BJ (cell line): ENCODE results near the gene ZNF555. TPM values are rescaled to one million over a fixed set of nuclear protein-coding genes. Genes with fewer than 3 reads are reported as not detected.

ENCODE experiments used
- CTCF ChIA-PET: fragments of 350-600 bp; formaldehyde crosslinking; extraction: SDS; loops from one replicate; lab custom pipeline; 2021; ENCODE audit warnings: antibody characterized with exemption, inconsistent platforms; lab: Yijun Ruan, JAX
- POLR2A ChIA-PET: fragments of 300-600 bp; sonication (Branson Sonifier 250); formaldehyde crosslinking; extraction: SDS; loops from one replicate; lab custom pipeline; 2021; ENCODE audit warnings: antibody characterized with exemption; lab: Charles Lee
- DNase-seq: peaks from one replicate; pipeline ENCODE4 v3.0.0-alpha.2; 2011; ENCODE audit warnings: low read depth
- H3K27me3 ChIP-seq: 2 replicates; pipeline ENCODE4 v1.6.0; 2011; ENCODE audit warnings: low read length; ENCODE audit not compliant: control insufficient read depth, insufficient read depth
- H3K36me3 ChIP-seq: 2 replicates; pipeline ENCODE4 v1.5.1; 2011; ENCODE audit warnings: low read length; ENCODE audit not compliant: control insufficient read depth, insufficient read depth
- H3K4me3 ChIP-seq: 2 replicates; pipeline ENCODE4 v1.5.1; 2011; ENCODE audit warnings: low read depth, mild to moderate bottlenecking, control low read depth, low read length
- CTCF ChIP-seq: IDR thresholded peaks from 2 replicates; pipeline ENCODE4 v1.5.1; 2011; ENCODE audit warnings: low read depth, mild to moderate bottlenecking, control low read depth, inconsistent platforms, low read length, moderate library complexity; ENCODE audit not compliant: insufficient read depth
- polyA plus RNA-seq: library from polyadenylated mRNA; depleted of rRNA; stranded (reverse); fragments of >200 nt; gene quantifications from 2 replicates; pipeline ENCODE4 v1.2.3, GENCODE V29; 2011

Gene ZNF555
- polyA plus RNA-seq, 1 experiment: 3.0 TPM

- Histone ChIP-seq H3K27me3 (no peaks in the 10 kb centered on the region), H3K36me3 (peaks cover 27% of the 10 kb centered on the region), H3K4me3 (no peak overlapping the region)
- no peak for DNase-seq
- no peak for TF ChIP-seq CTCF
- POLR2A ChIA-PET: no interaction called here
- CTCF ChIA-PET: no interaction called here
Measured at GRCh38 chr19:2799273-2800020, 41.8 kb upstream of the ZNF555 start.

- Histone ChIP-seq H3K4me3 (no peak overlapping the region), H3K36me3 (peaks cover 22% of the 10 kb centered on the region), H3K27me3 (no peaks in the 10 kb centered on the region)
- TF ChIP-seq CTCF: no peak
- ChIA-PET CTCF (interaction anchor here (1.4 kb wide), 1 partner anchor 29 kb away, joined by 3 read pairs; no protein-coding TSS in a partner anchor), POLR2A (no interaction called here)
- DNase-seq: no peak
Measured at GRCh38 chr19:2800506-2800905, 40.8 kb upstream of the ZNF555 start.

GRCh38 chr19:2802826-2803225 lies 38.4 kb upstream of the ZNF555 start:
- CTCF ChIA-PET: interaction anchor here (1.2 to 2.4 kb wide), 2 partner anchors 17 to 18 kb away, joined by 4 to 9 read pairs; partner anchors contain the start of genes THOP1 and ZNF554
- Histone ChIP-seq H3K36me3 (peaks cover 20% of the 10 kb centered on the region), H3K4me3 (no peak overlapping the region), H3K27me3 (no peaks in the 10 kb centered on the region)
- POLR2A ChIA-PET: no interaction called here
- no peak for TF ChIP-seq CTCF
- DNase-seq: no peak

GRCh38 chr19:2803486-2804155 lies 37.7 kb upstream of the ZNF555 start:
- no peaks in the 10 kb centered on the region for H3K27me3 ChIP-seq
- no peak for TF ChIP-seq CTCF
- CTCF ChIA-PET: interaction anchor here (0.8 to 2.4 kb wide), 3 partner anchors 16 to 54 kb away, joined by 3 to 9 read pairs (median 4); partner anchors contain the start of genes THOP1 and ZNF554
- H3K36me3 ChIP-seq: peaks cover 20% of the 10 kb centered on the region
- DNase-seq: no peak
- H3K4me3 ChIP-seq: no peak overlapping the region
- POLR2A ChIA-PET: no interaction called here
